Type B pancreatic cell (in vitro differentiated cells): ENCODE measurements around the gene SERPINB13. TPM values are rescaled to one million over a fixed set of nuclear protein-coding genes. Genes with fewer than 3 reads are reported as not detected.
"Not testable (repeated sequence)": the region's sequence is repeated elsewhere in the genome, so short reads cannot be mapped to it uniquely, and the experiment has no call there.

Source experiments
- DNase-seq: peaks from one replicate; pipeline ENCODE4 v3.0.0; 2021; ENCODE audit warnings: mixed read lengths; ENCODE audit not compliant: unreplicated experiment; ENCODE audit errors: extremely low spot score
- H3K27ac Mint-ChIP-seq: 2 replicates; pipeline ENCODE4 v1.8.0; 2021; ENCODE audit warnings: mild to moderate bottlenecking, mixed read lengths
- H3K27me3 Mint-ChIP-seq: 2 replicates; pipeline ENCODE4 v1.8.0; 2021; ENCODE audit warnings: mixed read lengths
- H3K36me3 Mint-ChIP-seq: 2 replicates; pipeline ENCODE4 v1.8.0; 2021; ENCODE audit warnings: mixed read lengths
- H3K4me1 Mint-ChIP-seq: one replicate; pipeline ENCODE4 v1.8.0; 2021; ENCODE audit warnings: mixed read lengths; ENCODE audit not compliant: unreplicated experiment
- H3K4me3 Mint-ChIP-seq: 2 replicates; pipeline ENCODE4 v1.8.0; 2021; ENCODE audit warnings: mild to moderate bottlenecking, mixed read lengths
- H3K9me3 Mint-ChIP-seq: 2 replicates; pipeline ENCODE4 v1.8.0; 2021; ENCODE audit warnings: mixed read lengths
- CTCF ChIP-seq: fragments of 200-600 bp; sonication (generic); conservative IDR thresholded peaks from 2 replicates; pipeline ENCODE4 v1.5.0; 2021; ENCODE audit warnings: antibody characterized with exemption, mild to moderate bottlenecking
- total RNA-seq: library from RNA; stranded (reverse); gene quantifications from 2 replicates; pipeline ENCODE4 v1.2.1, GENCODE V29; 2021; ENCODE audit warnings: low replicate concordance

The SERPINB13 gene
- total RNA-seq, 1 donor from 2014 or later = 3.7 TPM

- Mint-ChIP-seq H3K4me1 (no peaks in the 10 kb centered on the region), H3K27ac (no peak overlapping the region), H3K9me3 (peaks cover 29% of the 10 kb centered on the region), H3K27me3 (no peaks in the 10 kb centered on the region), H3K36me3 (no peaks in the 10 kb centered on the region), H3K4me3 (no peak overlapping the region)
- no peak for TF ChIP-seq CTCF
- DNase-seq = no peak
Observed at GRCh38 chr18:63626431-63626830, 39.3 kb downstream of the SERPINB13 start.

- TF ChIP-seq CTCF = no peak
- Mint-ChIP-seq H3K27me3 (no peaks in the 10 kb centered on the region), H3K4me1 (no peaks in the 10 kb centered on the region), H3K36me3 (no peaks in the 10 kb centered on the region), H3K9me3 (peaks cover 29% of the 10 kb centered on the region), H3K4me3 (no peak overlapping the region), H3K27ac (no peak overlapping the region)
- no peak for DNase-seq
Observed at GRCh38 chr18:63627819-63628218, 40.7 kb downstream of the SERPINB13 start.

GRCh38 chr18:63637703-63638102 is 50.6 kb downstream of the SERPINB13 start:
- no peak for TF ChIP-seq CTCF
- Mint-ChIP-seq H3K36me3 (no peaks in the 10 kb centered on the region), H3K9me3 (no peaks in the 10 kb centered on the region), H3K4me3 (no peak overlapping the region), H3K27ac (no peak overlapping the region), H3K27me3 (no peaks in the 10 kb centered on the region), H3K4me1 (no peaks in the 10 kb centered on the region)
- DNase-seq = no peak

- not testable (repeated sequence) for H3K4me1 Mint-ChIP-seq, H3K27me3 Mint-ChIP-seq, H3K36me3 Mint-ChIP-seq, DNase-seq, H3K4me3 Mint-ChIP-seq, H3K9me3 Mint-ChIP-seq, H3K27ac Mint-ChIP-seq
Observed at GRCh38 chr18:63641157-63641680, 54.1 kb downstream of the SERPINB13 start.

GRCh38 chr18:63642668-63643356 is 55.7 kb downstream of the SERPINB13 start:
- not testable (repeated sequence) for H3K4me3 Mint-ChIP-seq, H3K36me3 Mint-ChIP-seq, H3K27ac Mint-ChIP-seq, H3K4me1 Mint-ChIP-seq, H3K9me3 Mint-ChIP-seq, H3K27me3 Mint-ChIP-seq, DNase-seq

- H3K27ac Mint-ChIP-seq, H3K4me3 Mint-ChIP-seq, H3K36me3 Mint-ChIP-seq, H3K4me1 Mint-ChIP-seq, DNase-seq, H3K9me3 Mint-ChIP-seq: not testable (repeated sequence)
- H3K27me3 Mint-ChIP-seq = peaks cover 11% of the 10 kb centered on the region
Observed at GRCh38 chr18:63644142-63644541, 57.0 kb downstream of the SERPINB13 start, which contains the start of gene SERPINB4. SERPINB4 (minus strand) TSS chr18:63644256; CDS start chr18:63643577, 679 bp downstream.

GRCh38 chr18:63644694-63645093 is 57.6 kb downstream of the SERPINB13 start:
- H3K4me3 Mint-ChIP-seq, H3K27ac Mint-ChIP-seq, DNase-seq, H3K4me1 Mint-ChIP-seq, H3K36me3 Mint-ChIP-seq, H3K9me3 Mint-ChIP-seq: not testable (repeated sequence)
- H3K27me3 Mint-ChIP-seq = peaks cover 11% of the 10 kb centered on the region
